Kidney (tissue), 14 donors: ENCODE results near the gene SUMO3. TPM values are rescaled to one million over a fixed set of nuclear protein-coding genes. Genes with fewer than 3 reads are reported as not detected.

Experiments used
- DNase-seq, 5 donors: peaks; one replicate each; pipeline ENCODE4 v3.0.0-alpha.2; 2013 to 2020
- FAIRE-seq: peaks from 2 replicates; lab custom pipeline; 2012; peaks lifted over from hg19 to GRCh38; lab: Jason Lieb, UNC
- H3K27ac ChIP-seq, 2 donors: one replicate each; pipeline ENCODE4 v1.7.0; 2013; ENCODE audit warnings: low read depth in 2 of 2, low read length in 2 of 2, inconsistent platforms in 1 of 2
- H3K27me3 ChIP-seq: one replicate; pipeline ENCODE4 v1.7.1; 2013; ENCODE audit warnings: low read length, inconsistent platforms; ENCODE audit not compliant: control insufficient read depth, insufficient read depth
- H3K36me3 ChIP-seq, 3 donors: one replicate each; pipeline versions ENCODE4 v1.7.0 to v1.7.1; 2013; ENCODE audit warnings: low read length in 3 of 3, control low read depth in 1 of 3, inconsistent platforms in 1 of 3; ENCODE audit not compliant: insufficient read depth in 3 of 3, control insufficient read depth in 2 of 3
- H3K4me1 ChIP-seq, 3 donors: one replicate each; pipeline versions ENCODE4 v1.7.0 to v1.7.1; 2013; ENCODE audit warnings: low read length in 3 of 3, inconsistent platforms in 1 of 3, low read depth in 1 of 3; ENCODE audit not compliant: control insufficient read depth in 2 of 3, insufficient read depth in 2 of 3
- H3K4me3 ChIP-seq, 3 donors: one replicate each; pipeline versions ENCODE4 v1.7.0 to v1.8.1; 2013; ENCODE audit warnings: low read length in 3 of 3, control low read depth in 1 of 3, inconsistent platforms in 1 of 3
- H3K9ac ChIP-seq, 3 donors: one replicate each; pipeline versions ENCODE4 v1.7.0 to v1.7.1; 2013; ENCODE audit warnings: low read length in 3 of 3, control low read depth in 1 of 3, inconsistent platforms in 1 of 3
- H3K9me3 ChIP-seq, 3 donors: one replicate each; pipeline versions ENCODE4 v1.7.0 to v1.7.1; 2013; ENCODE audit warnings: low read length in 3 of 3, control low read depth in 1 of 3, inconsistent platforms in 1 of 3; ENCODE audit not compliant: control insufficient read depth in 2 of 3, insufficient read depth in 1 of 3
- intact Hi-C: fragments of 100-400 bp; cut with DNase I; formaldehyde crosslinking; loops from one replicate; pipeline ENCODE4 v1.11.1; 2022
- polyA plus RNA-seq: library from polyadenylated mRNA; stranded (reverse); fragments of 350-450 nt; fragmentation: Illumina TruSeq; extraction: RNeasy Lipid Tissue Mini Kit (QIAGEN cat#74804); gene quantifications from one replicate; pipeline ENCODE4 v1.2.3, GENCODE V29; 2014; ENCODE audit warnings: low read depth, low replicate concordance; ENCODE audit not compliant: insufficient read depth
- total RNA-seq: library from RNA; stranded (reverse); fragmentation: NEBNext Ultra II Directional; extraction: Animal tissue kit (Norgen Biotek cat#: 25700); gene quantifications from one replicate; pipeline ENCODE4 v1.2.1, GENCODE V29; 2021
- TF ChIP-seq, protein P1 (sequence below): IDR thresholded peaks from 3 replicates; pipeline ENCODE4 v1.5.1; 2012; ENCODE audit warnings: mild to moderate bottlenecking, moderate library complexity, borderline replicate concordance; ENCODE audit not compliant: insufficient read depth; ENCODE audit errors: extremely low read depth
- donor health status: control.
- donor health status: control.
- donor health status: control.
- donor health status: control.
- donor health status: control.
- donor health status: DM: yes; HTN: yes; CAD: no.
- donor health status: Normal renal cell carcinoma (clear cell type).

The SUMO3 gene
- total and polyA plus RNA-seq, 2 donors from 2014 or later, result 88.6 to 89.9 TPM

DNA sequence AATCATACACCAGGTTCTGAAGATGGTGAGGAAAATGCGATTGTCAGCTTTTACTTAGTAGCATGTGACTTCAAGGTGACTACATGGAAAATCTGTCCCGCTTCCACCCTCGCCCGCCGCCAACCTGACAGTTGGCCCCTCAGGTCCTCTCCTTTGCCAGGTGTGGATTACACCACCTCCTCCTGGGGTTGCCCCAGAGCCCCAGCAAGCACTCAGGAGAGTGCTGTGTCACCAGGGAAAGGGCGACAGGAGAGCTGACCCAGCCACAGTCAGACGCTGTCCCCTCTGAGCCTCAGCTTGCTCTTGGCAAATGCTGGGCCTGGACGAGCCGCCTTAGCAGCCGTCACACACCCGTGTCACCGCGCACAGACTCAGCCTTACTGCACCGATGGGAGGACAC, 37.7 kb upstream of the SUMO3 start:
- TF ChIP-seq, protein P1, sequence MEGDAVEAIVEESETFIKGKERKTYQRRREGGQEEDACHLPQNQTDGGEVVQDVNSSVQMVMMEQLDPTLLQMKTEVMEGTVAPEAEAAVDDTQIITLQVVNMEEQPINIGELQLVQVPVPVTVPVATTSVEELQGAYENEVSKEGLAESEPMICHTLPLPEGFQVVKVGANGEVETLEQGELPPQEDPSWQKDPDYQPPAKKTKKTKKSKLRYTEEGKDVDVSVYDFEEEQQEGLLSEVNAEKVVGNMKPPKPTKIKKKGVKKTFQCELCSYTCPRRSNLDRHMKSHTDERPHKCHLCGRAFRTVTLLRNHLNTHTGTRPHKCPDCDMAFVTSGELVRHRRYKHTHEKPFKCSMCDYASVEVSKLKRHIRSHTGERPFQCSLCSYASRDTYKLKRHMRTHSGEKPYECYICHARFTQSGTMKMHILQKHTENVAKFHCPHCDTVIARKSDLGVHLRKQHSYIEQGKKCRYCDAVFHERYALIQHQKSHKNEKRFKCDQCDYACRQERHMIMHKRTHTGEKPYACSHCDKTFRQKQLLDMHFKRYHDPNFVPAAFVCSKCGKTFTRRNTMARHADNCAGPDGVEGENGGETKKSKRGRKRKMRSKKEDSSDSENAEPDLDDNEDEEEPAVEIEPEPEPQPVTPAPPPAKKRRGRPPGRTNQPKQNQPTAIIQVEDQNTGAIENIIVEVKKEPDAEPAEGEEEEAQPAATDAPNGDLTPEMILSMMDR, result no peak

DNA sequence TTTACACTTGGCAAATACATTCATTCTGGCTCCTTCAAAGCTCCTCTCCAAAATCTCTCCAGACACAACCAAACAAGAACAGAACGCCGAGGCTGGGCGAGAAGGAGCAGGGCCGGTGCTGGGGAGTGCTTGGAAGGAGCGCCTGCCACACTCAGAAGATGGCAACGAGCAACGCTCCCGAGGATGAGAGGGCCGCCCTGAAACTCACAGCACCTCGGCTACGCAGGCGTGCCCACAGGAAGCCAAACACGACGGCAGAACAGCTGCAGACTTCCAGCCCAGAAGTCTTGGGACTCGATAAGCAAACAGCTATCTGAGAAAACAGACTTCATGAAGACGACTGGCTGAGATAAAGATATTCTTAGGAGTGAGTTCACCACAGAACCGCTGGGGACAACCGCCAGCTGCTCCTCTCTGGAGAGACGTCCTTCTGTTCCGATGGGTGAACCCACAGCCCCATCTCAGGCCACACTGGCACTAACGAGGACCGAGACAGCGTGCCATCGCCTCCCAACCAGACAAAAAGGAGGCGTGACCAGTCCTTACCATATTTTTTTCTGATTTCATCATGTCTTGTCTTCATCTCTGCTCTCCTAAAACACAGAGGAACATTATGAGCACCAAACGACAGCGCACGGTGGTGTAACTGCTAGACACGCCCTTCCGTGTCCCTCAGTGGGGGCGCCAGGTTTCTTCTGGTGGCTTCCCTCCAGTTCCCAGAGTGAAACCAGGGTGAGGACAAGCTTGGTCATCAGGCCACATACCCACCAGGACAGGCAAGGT, 37.0 kb upstream of the SUMO3 start:
- Histone ChIP-seq H3K4me3 (no peak overlapping the region), H3K9me3 (no peaks in the 10 kb centered on the region), H3K9ac (no peak overlapping the region), H3K4me1 (peaks cover 0 to 9% (median 5%) of the 10 kb centered on the region in 3 donors), H3K36me3 (peaks cover 0 to 56% (median 38%) of the 10 kb centered on the region in 3 donors), H3K27ac (no peak overlapping the region), H3K27me3 (no peaks in the 10 kb centered on the region)
- DNase-seq (peak in 1 of 5 donors; percentile 67), FAIRE-seq (no peak)
- intact Hi-C loops, result no loop called here
- TF ChIP-seq, protein P1, result no peak

More for the DNA sequence above, 37.7 kb upstream of the SUMO3 start:
- FAIRE-seq (no peak), DNase-seq (peak in 1 of 5 donors; percentile 51)
- Histone ChIP-seq H3K27ac (no peak overlapping the region), H3K4me1 (peaks cover 0 to 9% (median 0%) of the 10 kb centered on the region in 3 donors), H3K9me3 (no peaks in the 10 kb centered on the region), H3K36me3 (peaks cover 0 to 49% (median 33%) of the 10 kb centered on the region in 3 donors), H3K27me3 (no peaks in the 10 kb centered on the region), H3K9ac (no peak overlapping the region), H3K4me3 (no peak overlapping the region)
- intact Hi-C loops, result no loop called here

DNA sequence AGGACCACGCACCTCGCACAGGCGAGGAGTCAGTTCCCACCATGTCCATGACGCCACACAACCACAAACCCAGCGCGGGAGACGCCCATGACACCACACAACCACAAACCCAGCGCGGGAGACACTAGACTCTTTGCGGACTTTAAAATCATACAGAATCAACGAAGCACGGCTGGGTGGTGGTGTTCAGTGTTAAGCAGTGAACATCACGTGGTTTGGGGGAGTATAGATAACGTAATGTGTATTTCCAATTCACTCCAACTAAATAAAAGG, 36.5 kb upstream of the SUMO3 start:
- Histone ChIP-seq H3K4me3 (no peak overlapping the region), H3K27ac (no peak overlapping the region), H3K36me3 (peaks cover 0 to 59% (median 37%) of the 10 kb centered on the region in 3 donors), H3K9ac (no peak overlapping the region), H3K9me3 (no peaks in the 10 kb centered on the region), H3K27me3 (no peaks in the 10 kb centered on the region), H3K4me1 (peaks cover 0 to 10% (median 6%) of the 10 kb centered on the region in 3 donors)
- intact Hi-C loops, result no loop called here
- DNase-seq (peak in 1 of 5 donors; percentile 51), FAIRE-seq (no peak)
- TF ChIP-seq, protein P1, result no peak
